ENCODE measurements around the gene LDLRAD2. TPM values are rescaled to one million over a fixed set of nuclear protein-coding genes. Genes with fewer than 3 reads are reported as not detected.

The LDLRAD2 gene
- total RNA-seq, 1 experiment from 2014 or later: not detected

DNA sequence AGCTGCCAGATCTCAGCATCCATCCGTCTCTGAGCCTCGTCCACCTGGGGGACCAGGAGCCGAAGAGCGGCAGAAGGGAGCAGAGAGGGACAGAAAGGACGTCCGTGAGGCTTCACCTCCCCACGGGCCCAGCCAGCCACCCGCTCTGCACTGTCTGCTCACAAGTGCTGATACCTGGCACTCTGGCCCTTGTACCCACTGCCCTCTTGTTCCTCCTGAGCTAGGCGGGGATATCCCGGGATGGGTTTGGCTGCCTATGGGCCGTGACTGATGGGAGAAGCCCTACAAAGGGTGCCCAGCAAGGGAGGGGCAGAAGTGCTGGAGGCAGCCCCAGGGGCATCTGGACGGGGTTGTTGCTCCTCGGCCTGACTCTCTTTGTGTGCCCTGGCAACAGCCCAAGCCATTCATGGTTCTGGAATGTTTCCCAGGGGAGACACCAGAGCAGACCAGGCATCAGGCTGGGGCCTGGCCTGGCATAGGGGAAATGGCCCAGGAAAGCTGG, 57.6 kb downstream of the LDLRAD2 start:
- peaks cover 86% of the 10 kb centered on the region for H3K36me3 Mint-ChIP-seq (ENCODE audit: insufficient read depth, unreplicated experiment)
- BruUV-seq (replicated peaks): no TSS peak
- CTCF ChIA-PET: no interaction called here
- peak overlapping the region; percentile 78 for H3K27ac Mint-ChIP-seq (ENCODE audit: unreplicated experiment)
- no peaks in the 10 kb centered on the region for H3K27me3 Mint-ChIP-seq (ENCODE audit: unreplicated experiment)
- intact Hi-C loops (cut with micrococcal nuclease; ENCODE audit: unreplicated experiment): no loop called here
- H3K9me3 Mint-ChIP-seq (ENCODE audit: low read depth, unreplicated experiment): no peaks in the 10 kb centered on the region
- DNase-seq: peak; percentile 81
- peaks cover 42% of the 10 kb centered on the region for H3K4me1 Mint-ChIP-seq (ENCODE audit: low read depth, unreplicated experiment)
- TF ChIP-seq, protein P1, sequence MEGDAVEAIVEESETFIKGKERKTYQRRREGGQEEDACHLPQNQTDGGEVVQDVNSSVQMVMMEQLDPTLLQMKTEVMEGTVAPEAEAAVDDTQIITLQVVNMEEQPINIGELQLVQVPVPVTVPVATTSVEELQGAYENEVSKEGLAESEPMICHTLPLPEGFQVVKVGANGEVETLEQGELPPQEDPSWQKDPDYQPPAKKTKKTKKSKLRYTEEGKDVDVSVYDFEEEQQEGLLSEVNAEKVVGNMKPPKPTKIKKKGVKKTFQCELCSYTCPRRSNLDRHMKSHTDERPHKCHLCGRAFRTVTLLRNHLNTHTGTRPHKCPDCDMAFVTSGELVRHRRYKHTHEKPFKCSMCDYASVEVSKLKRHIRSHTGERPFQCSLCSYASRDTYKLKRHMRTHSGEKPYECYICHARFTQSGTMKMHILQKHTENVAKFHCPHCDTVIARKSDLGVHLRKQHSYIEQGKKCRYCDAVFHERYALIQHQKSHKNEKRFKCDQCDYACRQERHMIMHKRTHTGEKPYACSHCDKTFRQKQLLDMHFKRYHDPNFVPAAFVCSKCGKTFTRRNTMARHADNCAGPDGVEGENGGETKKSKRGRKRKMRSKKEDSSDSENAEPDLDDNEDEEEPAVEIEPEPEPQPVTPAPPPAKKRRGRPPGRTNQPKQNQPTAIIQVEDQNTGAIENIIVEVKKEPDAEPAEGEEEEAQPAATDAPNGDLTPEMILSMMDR (IDR thresholded peaks at IDR 0.05; ENCODE audit: unreplicated experiment): no peak
- no peak overlapping the region for H3K4me3 Mint-ChIP-seq (ENCODE audit: low read depth, unreplicated experiment)

DNA sequence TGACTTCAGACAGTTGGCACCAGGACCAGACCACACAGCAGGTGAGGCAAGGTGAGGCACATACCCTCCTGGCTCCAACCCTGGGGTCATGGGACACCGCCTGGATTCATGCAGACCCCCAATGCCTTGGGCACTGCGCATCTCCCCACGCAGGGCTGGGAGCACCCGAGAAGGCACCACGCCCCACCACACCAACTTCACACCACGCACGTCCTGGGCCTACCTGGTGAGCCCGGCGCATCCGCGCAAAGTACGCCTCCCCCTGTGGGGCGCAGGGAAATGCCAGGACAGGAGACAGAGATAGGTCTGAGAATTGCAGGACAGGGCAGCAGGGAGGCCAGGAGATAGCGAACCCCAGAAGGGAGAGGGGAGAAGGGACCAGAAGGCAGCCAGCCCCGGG, 58.5 kb downstream of the LDLRAD2 start:
- Mint-ChIP-seq H3K4me3 (ENCODE audit: low read depth, unreplicated experiment) (no peak overlapping the region), H3K36me3 (ENCODE audit: insufficient read depth, unreplicated experiment) (peaks cover 86% of the 10 kb centered on the region), H3K27ac (ENCODE audit: unreplicated experiment) (no peak overlapping the region), H3K4me1 (ENCODE audit: low read depth, unreplicated experiment) (peaks cover 42% of the 10 kb centered on the region), H3K9me3 (ENCODE audit: low read depth, unreplicated experiment) (no peaks in the 10 kb centered on the region), H3K27me3 (ENCODE audit: unreplicated experiment) (no peaks in the 10 kb centered on the region)
- CTCF ChIA-PET: no interaction called here
- TF ChIP-seq, protein P1 (IDR thresholded peaks at IDR 0.05; ENCODE audit: unreplicated experiment): no peak
- no TSS peak for BruUV-seq (replicated peaks)
- intact Hi-C loops (cut with micrococcal nuclease; ENCODE audit: unreplicated experiment): no loop called here
- DNase-seq: no peak

DNA sequence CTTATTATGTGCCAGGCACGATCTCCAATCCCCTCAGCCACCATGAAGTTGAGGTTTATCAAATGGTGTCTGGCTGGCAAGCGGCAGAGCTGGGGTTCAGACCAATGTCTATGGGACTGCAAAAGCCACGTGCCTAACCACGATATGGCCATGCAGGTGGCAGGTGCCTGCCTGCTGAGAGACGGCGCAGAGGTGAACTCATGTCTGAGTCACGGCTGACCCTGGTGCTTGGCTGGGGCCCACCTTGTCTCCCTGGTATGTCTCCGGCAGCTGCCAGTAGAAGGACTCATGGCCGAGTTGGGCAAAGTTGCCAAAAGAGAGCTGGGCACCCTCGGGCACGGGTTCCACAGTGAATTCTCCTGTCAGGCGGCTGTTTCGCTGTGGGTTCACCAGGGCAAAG, 59.9 kb downstream of the LDLRAD2 start:
- peak overlapping the region; percentile 22 for H3K4me3 Mint-ChIP-seq (ENCODE audit: low read depth, unreplicated experiment)
- H3K27me3 Mint-ChIP-seq (ENCODE audit: unreplicated experiment): no peaks in the 10 kb centered on the region
- no TSS peak for BruUV-seq (replicated peaks)
- H3K27ac Mint-ChIP-seq (ENCODE audit: unreplicated experiment): peak overlapping the region; percentile 29
- CTCF ChIA-PET: no interaction called here
- H3K9me3 Mint-ChIP-seq (ENCODE audit: low read depth, unreplicated experiment): no peaks in the 10 kb centered on the region
- TF ChIP-seq, protein P1 (IDR thresholded peaks at IDR 0.05; ENCODE audit: unreplicated experiment): no peak
- H3K4me1 Mint-ChIP-seq (ENCODE audit: low read depth, unreplicated experiment): peaks cover 42% of the 10 kb centered on the region
- peak; percentile 71 for DNase-seq
- peaks cover 88% of the 10 kb centered on the region for H3K36me3 Mint-ChIP-seq (ENCODE audit: insufficient read depth, unreplicated experiment)
- intact Hi-C loops (cut with micrococcal nuclease; ENCODE audit: unreplicated experiment): no loop called here

DNA sequence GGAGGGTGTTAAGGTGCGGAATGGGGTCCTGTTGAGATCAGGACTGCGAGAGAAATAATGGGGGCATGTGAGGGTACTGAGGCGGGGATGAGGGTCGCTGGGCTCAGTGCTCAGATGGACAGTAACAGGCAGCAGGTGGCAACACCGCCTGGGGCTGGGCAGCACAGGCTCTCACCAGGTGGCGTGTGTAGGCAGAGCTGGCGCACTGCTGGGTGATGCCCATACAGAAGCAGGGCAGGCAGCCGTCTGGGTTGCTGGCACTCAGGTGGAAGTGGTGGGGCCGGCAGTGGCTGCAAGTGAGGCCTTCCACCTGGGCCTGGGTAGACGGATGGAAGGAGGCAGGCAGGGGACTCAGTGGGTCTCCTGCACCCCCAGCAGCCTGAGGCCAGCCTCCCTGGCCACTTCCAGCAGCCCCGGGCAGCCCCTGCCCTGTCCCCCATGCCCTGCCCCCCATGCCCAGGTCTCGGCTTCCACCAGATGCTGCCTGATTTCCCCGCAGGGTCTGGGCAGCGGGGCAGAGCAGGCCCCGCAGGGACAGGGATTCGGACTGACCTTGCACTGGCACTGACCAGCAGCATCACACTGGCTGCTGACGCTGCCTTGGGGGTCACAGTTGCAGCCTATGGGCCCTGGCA, 60.5 kb downstream of the LDLRAD2 start:
- peak overlapping the region; percentile 22 for H3K4me3 Mint-ChIP-seq (ENCODE audit: low read depth, unreplicated experiment)
- peaks cover 88% of the 10 kb centered on the region for H3K36me3 Mint-ChIP-seq (ENCODE audit: insufficient read depth, unreplicated experiment)
- H3K27me3 Mint-ChIP-seq (ENCODE audit: unreplicated experiment): no peaks in the 10 kb centered on the region
- no peaks in the 10 kb centered on the region for H3K9me3 Mint-ChIP-seq (ENCODE audit: low read depth, unreplicated experiment)
- peak; percentile 15 for DNase-seq
- H3K4me1 Mint-ChIP-seq (ENCODE audit: low read depth, unreplicated experiment): peaks cover 42% of the 10 kb centered on the region
- TF ChIP-seq, protein P1 (IDR thresholded peaks at IDR 0.05; ENCODE audit: unreplicated experiment): no peak
- CTCF ChIA-PET: no interaction called here
- peak overlapping the region; percentile 29 for H3K27ac Mint-ChIP-seq (ENCODE audit: unreplicated experiment)
- intact Hi-C loops (cut with micrococcal nuclease; ENCODE audit: unreplicated experiment): no loop called here
- BruUV-seq (replicated peaks): no TSS peak

Data from Calu3 (cell line).